Fibroblast of lung (primary cell): ENCODE data around the gene CABP7. TPM values are rescaled to one million over a fixed set of nuclear protein-coding genes. Genes with fewer than 3 reads are reported as not detected.

Source experiments
- DNase-seq, 2 donors: peaks; one replicate each; pipeline versions ENCODE4 v3.0.0 to v3.0.0-alpha.2; 2010; ENCODE audit warnings: low read depth in 2 of 2
- H2AFZ ChIP-seq: 2 replicates; pipeline ENCODE4 v1.5.1; 2012; ENCODE audit warnings: low read length, control low read depth, inconsistent platforms
- H3K27ac ChIP-seq: 2 replicates; pipeline ENCODE4 v1.5.1; 2011; ENCODE audit warnings: low read length, control low read depth; ENCODE audit not compliant: insufficient read depth
- H3K27me3 ChIP-seq: 2 replicates; pipeline ENCODE4 v1.5.1; 2011; ENCODE audit warnings: mild to moderate bottlenecking, low read length; ENCODE audit not compliant: control insufficient read depth, insufficient read depth
- H3K36me3 ChIP-seq: 2 replicates; pipeline ENCODE4 v1.5.1; 2011; ENCODE audit warnings: low read length; ENCODE audit not compliant: control insufficient read depth, insufficient read depth
- H3K4me1 ChIP-seq: 2 replicates; pipeline ENCODE4 v1.5.1; 2011; ENCODE audit warnings: low read length; ENCODE audit not compliant: control insufficient read depth, insufficient read depth; ENCODE audit errors: extremely low read depth
- H3K4me2 ChIP-seq: 2 replicates; pipeline ENCODE4 v1.5.1; 2011; ENCODE audit warnings: low read length, control low read depth; ENCODE audit not compliant: insufficient read depth; ENCODE audit errors: extremely low read depth
- H3K4me3 ChIP-seq, 4 experiments: fragments of 200-600 bp in 1 of 4; sonication (generic) in 1 of 4; replicated peaks in 1 of 4; 2 replicates each; pipeline ENCODE4 v1.5.1; 2011 to 2016; ENCODE audit warnings: low read length in 4 of 4, low read depth in 3 of 4, mild to moderate bottlenecking in 3 of 4, control low read depth in 2 of 4, inconsistent platforms in 1 of 4, mixed read lengths in 1 of 4; ENCODE audit not compliant: insufficient read depth in 1 of 4; ENCODE audit errors: control extremely low read depth in 1 of 4
- H3K79me2 ChIP-seq: 2 replicates; pipeline ENCODE4 v1.5.1; 2012; ENCODE audit warnings: mild to moderate bottlenecking, low read length, inconsistent platforms; ENCODE audit not compliant: control insufficient read depth, insufficient read depth
- H3K9ac ChIP-seq: 2 replicates; pipeline ENCODE4 v1.5.1; 2011; ENCODE audit warnings: mild to moderate bottlenecking, low read length, control low read depth; ENCODE audit not compliant: insufficient read depth
- H3K9me3 ChIP-seq: 2 replicates; pipeline ENCODE4 v1.5.1; 2012; ENCODE audit warnings: low read depth, low read length; ENCODE audit not compliant: control insufficient read depth, insufficient read depth
- H4K20me1 ChIP-seq: 2 replicates; pipeline ENCODE4 v1.5.1; 2011; ENCODE audit warnings: low read length; ENCODE audit not compliant: control insufficient read depth, insufficient read depth; ENCODE audit errors: extremely low read depth
- CTCF ChIP-seq, 2 donors: IDR thresholded peaks in 1 of 2; conservative IDR thresholded peaks in 1 of 2; 1 replicate in 1 of 2; 2 replicates in 1 of 2; pipeline ENCODE4 v1.5.1; 2011 to 2012; ENCODE audit warnings: low read length in 2 of 2, control low read depth in 1 of 2, inconsistent platforms in 1 of 2, low read depth in 1 of 2, mild to moderate bottlenecking in 1 of 2
- EZH2 ChIP-seq: IDR thresholded peaks from 2 replicates; pipeline ENCODE4 v1.5.1; 2012; ENCODE audit warnings: low read length, control low read depth, mild to moderate bottlenecking; ENCODE audit errors: missing control alignments
- polyA plus RNA-seq, 2 donors: library from polyadenylated mRNA; depleted of rRNA in 1 of 2; stranded (reverse) in 1 of 2; unstranded in 1 of 2; fragments of >200 nt; gene quantifications; 2 replicates each; pipeline ENCODE4 v1.2.1, GENCODE V29; 2011 to 2012; ENCODE audit warnings: missing spikeins in 1 of 2
- total RNA-seq: library from RNA; depleted of rRNA; stranded (reverse); fragments of >200 nt; gene quantifications from 2 replicates; pipeline ENCODE4 v1.2.1, GENCODE V29; 2014

Gene CABP7
- total and polyA plus RNA-seq, 2 donors (not counting 1 experiment from before 2014, with no cell fraction given), result not detected

- Histone ChIP-seq H3K9me3 (no peaks in the 10 kb centered on the region), H3K27ac (no peak overlapping the region), H3K9ac (no peak overlapping the region), H4K20me1 (no peaks in the 10 kb centered on the region), H3K36me3 (no peaks in the 10 kb centered on the region), H3K4me1 (no peaks in the 10 kb centered on the region), H2AFZ (no peak overlapping the region), H3K27me3 (peaks cover 17% of the 10 kb centered on the region), H3K79me2 (no peaks in the 10 kb centered on the region), H3K4me3 (no peak overlapping the region), H3K4me2 (no peak overlapping the region)
- no peak for DNase-seq
- no peak for TF ChIP-seq EZH2
- TF ChIP-seq CTCF (conservative IDR thresholded peaks at IDR 0.05 in 1 of 2, IDR thresholded peaks at IDR 0.05 in 1 of 2; ENCODE audit: low read depth in 1 of 2, low read length in 2 of 2), result no peak
Observed at GRCh38 chr22:29715705-29716104, 4.1 kb upstream of the CABP7 start.

GRCh38 chr22:29716814-29717545 is 2.8 kb upstream of the CABP7 start:
- Histone ChIP-seq H4K20me1 (no peaks in the 10 kb centered on the region), H3K4me2 (no peak overlapping the region), H3K79me2 (no peaks in the 10 kb centered on the region), H3K4me3 (no peak overlapping the region), H3K27ac (no peak overlapping the region), H3K27me3 (peaks cover 22% of the 10 kb centered on the region), H3K4me1 (no peaks in the 10 kb centered on the region), H3K36me3 (no peaks in the 10 kb centered on the region), H2AFZ (no peak overlapping the region), H3K9me3 (no peaks in the 10 kb centered on the region), H3K9ac (no peak overlapping the region)
- TF ChIP-seq CTCF (conservative IDR thresholded peaks at IDR 0.05 in 1 of 2, IDR thresholded peaks at IDR 0.05 in 1 of 2; ENCODE audit: low read depth in 1 of 2, low read length in 2 of 2), result no peak
- TF ChIP-seq EZH2, result peak; percentile 54
- DNase-seq, result peak; percentile 75 to 81

- Histone ChIP-seq H3K9ac (no peak overlapping the region), H3K9me3 (no peaks in the 10 kb centered on the region), H3K4me2 (no peak overlapping the region), H2AFZ (no peak overlapping the region), H3K27ac (no peak overlapping the region), H3K36me3 (no peaks in the 10 kb centered on the region), H3K79me2 (no peaks in the 10 kb centered on the region), H3K27me3 (peaks cover 20% of the 10 kb centered on the region), H3K4me1 (no peaks in the 10 kb centered on the region), H3K4me3 (no peak overlapping the region), H4K20me1 (no peaks in the 10 kb centered on the region)
- TF ChIP-seq CTCF (conservative IDR thresholded peaks at IDR 0.05 in 1 of 2, IDR thresholded peaks at IDR 0.05 in 1 of 2; ENCODE audit: low read depth in 1 of 2, low read length in 2 of 2) (no peak), EZH2 (no peak)
- DNase-seq, result no peak
Observed at GRCh38 chr22:29717789-29718188, 2.0 kb upstream of the CABP7 start.
